Measurements from ENCODE around the gene FRMD4B.

FRMD4B gene

DNA sequence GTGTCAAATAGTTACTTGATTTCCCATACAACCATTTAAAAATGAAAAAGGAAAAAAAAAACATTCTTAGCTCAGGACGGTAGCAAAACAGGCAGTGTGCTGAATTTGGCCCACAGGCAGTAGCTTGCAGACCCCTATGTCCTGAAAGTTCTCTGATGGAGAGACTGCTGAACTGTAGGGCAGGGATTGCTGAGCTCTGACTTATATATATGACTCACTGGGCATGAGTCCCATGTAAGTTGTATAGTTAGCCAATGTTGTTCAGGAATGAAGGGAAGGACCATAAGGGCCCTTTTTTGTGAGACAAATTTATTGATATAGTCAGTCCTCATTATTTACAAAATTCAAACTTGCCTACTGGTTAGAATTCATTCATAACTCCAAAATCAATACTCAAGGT, 36.9 kb upstream of the FRMD4B start:
- Histone ChIP-seq H3K14ac (ENCODE audit: low read length) (no peak overlapping the region), H3K79me1 (ENCODE audit: low read length) (no peaks in the 10 kb centered on the region), H2BK120ac (ENCODE audit: insufficient read depth, low read length, poor library complexity) (no peak overlapping the region), H3K79me2 (ENCODE audit: control insufficient read depth, insufficient read depth, low read length, poor library complexity) (no peaks in the 10 kb centered on the region), H2AFZ (ENCODE audit: insufficient read depth, low read length, poor library complexity) (no peak overlapping the region), H2AK5ac (ENCODE audit: low read length) (no peak overlapping the region), H3K4ac (ENCODE audit: low read depth, low read length) (no peak overlapping the region), H3K36me3 (ENCODE audit: control insufficient read depth in 1 of 2, insufficient read depth in 2 of 2, low read length in 2 of 2) (no peaks in the 10 kb centered on the region), H3K27me3 (ENCODE audit: insufficient read depth, low read length) (no peaks in the 10 kb centered on the region), H3K4me3 (ENCODE audit: low read depth, low read length) (no peak overlapping the region), H4K91ac (ENCODE audit: low read depth, low read length) (no peak overlapping the region), H3K9me3 (ENCODE audit: insufficient read depth, low read depth, low read length) (no peaks in the 10 kb centered on the region), H3K27ac (ENCODE audit: low read depth, low read length) (no peak overlapping the region), H4K8ac (ENCODE audit: low read depth, low read length) (no peak overlapping the region), H2BK12ac (ENCODE audit: low read length) (no peak overlapping the region), H3K9ac (ENCODE audit: low read length) (no peak overlapping the region), H3K18ac (ENCODE audit: low read length) (no peak overlapping the region), H3K23ac (ENCODE audit: low read length) (no peak overlapping the region), H3K4me2 (ENCODE audit: low read length) (no peak overlapping the region), H2BK5ac (ENCODE audit: low read depth, low read length, poor library complexity) (no peak overlapping the region), H3K4me1 (ENCODE audit: control insufficient read depth in 1 of 2, insufficient read depth in 2 of 2, low read length in 2 of 2) (no peaks in the 10 kb centered on the region), H4K12ac (ENCODE audit: low read depth, low read length) (no peak overlapping the region)
- DNase-seq: peak in 1 of 2 donors; percentile 18
- no CpG with 5 or more reads among the region's 1 CpG for WGBS (ENCODE audit: extremely low coverage, insufficient coverage, insufficient read length)

DNA sequence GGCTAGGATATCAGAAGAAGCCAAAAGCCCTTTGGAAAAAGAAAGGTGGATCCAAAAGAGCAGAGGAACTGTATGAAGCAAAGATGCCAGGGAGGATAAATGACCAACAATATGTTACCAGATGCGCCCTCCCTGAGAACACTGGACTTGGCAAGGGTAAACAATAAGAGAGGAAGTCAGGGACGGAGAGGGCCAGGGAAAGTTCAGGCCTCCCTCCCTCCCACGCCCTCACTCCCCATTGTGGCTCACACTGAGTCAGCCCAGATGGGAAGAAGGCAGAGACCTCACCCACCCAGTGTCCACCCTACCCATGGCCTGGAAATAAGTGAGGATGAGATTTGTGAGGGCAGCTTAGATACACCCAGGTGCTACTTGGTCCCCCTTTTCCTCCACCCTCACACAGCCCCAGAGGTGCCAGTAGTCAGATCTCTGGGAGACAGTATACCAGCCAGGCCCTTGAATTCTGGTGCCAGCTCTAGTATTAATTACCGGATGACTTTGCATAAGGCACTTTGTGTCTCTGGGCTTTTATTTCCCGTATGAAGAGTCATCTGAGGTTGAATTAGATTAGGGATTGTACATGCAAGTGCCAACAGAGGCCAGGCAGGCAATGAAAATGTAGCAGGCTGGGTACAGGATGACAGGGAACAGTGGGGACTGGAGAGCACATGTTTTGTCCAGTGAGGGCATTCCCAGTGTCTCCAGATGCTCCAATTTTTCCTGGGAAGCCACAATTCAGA, 35.1 kb upstream of the FRMD4B start:
- no peaks in the 10 kb centered on the region for H3K79me2 ChIP-seq (ENCODE audit: control insufficient read depth, insufficient read depth, low read length, poor library complexity)
- no peak overlapping the region for H3K27ac ChIP-seq (ENCODE audit: low read depth, low read length)
- no peaks in the 10 kb centered on the region for H3K4me1 ChIP-seq (ENCODE audit: control insufficient read depth in 1 of 2, insufficient read depth in 2 of 2, low read length in 2 of 2)
- WGBS (ENCODE audit: extremely low coverage, insufficient coverage, insufficient read length): no CpG with 5 or more reads among the region's 5 CpGs
- H3K9me3 ChIP-seq (ENCODE audit: insufficient read depth, low read depth, low read length): no peaks in the 10 kb centered on the region
- H2BK5ac ChIP-seq (ENCODE audit: low read depth, low read length, poor library complexity): no peak overlapping the region
- H4K12ac ChIP-seq (ENCODE audit: low read depth, low read length): no peak overlapping the region
- no peak overlapping the region for H3K4ac ChIP-seq (ENCODE audit: low read depth, low read length)
- no peak overlapping the region for H3K9ac ChIP-seq (ENCODE audit: low read length)
- no peak overlapping the region for H3K14ac ChIP-seq (ENCODE audit: low read length)
- H3K23ac ChIP-seq (ENCODE audit: low read length): no peak overlapping the region
- no peak overlapping the region for H3K18ac ChIP-seq (ENCODE audit: low read length)
- no peaks in the 10 kb centered on the region for H3K36me3 ChIP-seq (ENCODE audit: control insufficient read depth in 1 of 2, insufficient read depth in 2 of 2, low read length in 2 of 2)
- H3K27me3 ChIP-seq (ENCODE audit: insufficient read depth, low read length): no peaks in the 10 kb centered on the region
- H4K8ac ChIP-seq (ENCODE audit: low read depth, low read length): no peak overlapping the region
- no peak for DNase-seq
- no peak overlapping the region for H2AK5ac ChIP-seq (ENCODE audit: low read length)
- no peak overlapping the region for H3K4me2 ChIP-seq (ENCODE audit: low read length)
- no peaks in the 10 kb centered on the region for H3K79me1 ChIP-seq (ENCODE audit: low read length)
- H4K91ac ChIP-seq (ENCODE audit: low read depth, low read length): no peak overlapping the region
- no peak overlapping the region for H2BK120ac ChIP-seq (ENCODE audit: insufficient read depth, low read length, poor library complexity)
- no peak overlapping the region for H2BK12ac ChIP-seq (ENCODE audit: low read length)
- H2AFZ ChIP-seq (ENCODE audit: insufficient read depth, low read length, poor library complexity): no peak overlapping the region
- H3K4me3 ChIP-seq (ENCODE audit: low read depth, low read length): no peak overlapping the region

DNA sequence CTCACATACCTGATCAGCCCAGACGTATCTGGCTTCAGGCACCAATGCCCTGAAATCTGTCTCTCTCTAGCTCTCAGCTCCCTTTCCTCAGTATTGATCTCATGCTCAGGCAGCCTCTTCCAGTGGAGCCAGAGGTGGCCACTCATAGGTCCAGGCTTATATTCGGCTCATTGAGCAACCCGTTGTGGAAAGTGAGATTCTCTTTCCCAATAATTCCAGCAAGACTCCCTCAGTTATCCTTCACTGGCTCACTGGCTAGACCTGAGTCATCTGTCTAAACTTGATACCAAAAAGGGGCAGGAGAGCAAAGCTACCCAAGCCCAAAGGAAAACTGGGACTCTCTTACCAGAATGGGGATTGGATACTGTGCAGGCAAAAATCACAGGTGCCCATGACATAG, 33.4 kb upstream of the FRMD4B start:
- DNase-seq: no peak

DNA sequence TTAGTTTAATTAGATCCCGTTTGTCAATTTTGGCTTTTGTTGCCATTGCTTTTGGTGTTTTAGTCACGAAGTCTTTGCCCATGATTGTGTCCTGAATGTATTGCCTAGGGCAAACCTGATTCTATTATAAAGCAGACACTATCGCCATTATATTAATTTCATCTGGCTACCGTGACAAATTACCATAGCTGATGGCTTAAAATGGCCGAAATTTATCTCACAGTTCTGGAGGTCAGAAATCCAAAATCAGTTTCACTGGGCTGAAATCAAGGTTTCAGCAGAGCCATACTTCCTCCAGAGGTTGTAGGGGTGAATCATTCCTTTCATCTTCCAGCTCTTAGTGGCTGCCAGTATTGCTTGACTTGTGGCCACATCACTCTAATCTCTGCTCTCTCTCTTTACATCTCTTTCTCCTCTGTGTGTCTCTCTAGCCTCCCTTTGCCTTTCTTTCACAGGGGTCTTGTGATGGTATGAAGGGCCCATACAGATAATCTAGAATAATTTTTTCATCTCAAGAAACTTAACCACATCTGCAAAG, 31.7 kb upstream of the FRMD4B start:
- Histone ChIP-seq H2BK5ac (ENCODE audit: low read depth, low read length, poor library complexity) (no peak overlapping the region), H4K8ac (ENCODE audit: low read depth, low read length) (no peak overlapping the region), H3K23ac (ENCODE audit: low read length) (no peak overlapping the region), H3K27me3 (ENCODE audit: insufficient read depth, low read length) (no peaks in the 10 kb centered on the region), H2AFZ (ENCODE audit: insufficient read depth, low read length, poor library complexity) (no peak overlapping the region), H2BK12ac (ENCODE audit: low read length) (no peak overlapping the region), H3K4me3 (ENCODE audit: low read depth, low read length) (no peak overlapping the region), H3K9me3 (ENCODE audit: insufficient read depth, low read depth, low read length) (no peaks in the 10 kb centered on the region), H3K27ac (ENCODE audit: low read depth, low read length) (no peak overlapping the region), H2BK120ac (ENCODE audit: insufficient read depth, low read length, poor library complexity) (no peak overlapping the region), H3K9ac (ENCODE audit: low read length) (no peak overlapping the region), H3K4me2 (ENCODE audit: low read length) (no peak overlapping the region), H3K4me1 (ENCODE audit: control insufficient read depth in 1 of 2, insufficient read depth in 2 of 2, low read length in 2 of 2) (no peaks in the 10 kb centered on the region), H3K4ac (ENCODE audit: low read depth, low read length) (no peak overlapping the region), H3K18ac (ENCODE audit: low read length) (no peak overlapping the region), H3K79me2 (ENCODE audit: control insufficient read depth, insufficient read depth, low read length, poor library complexity) (no peaks in the 10 kb centered on the region), H3K14ac (ENCODE audit: low read length) (no peak overlapping the region), H4K91ac (ENCODE audit: low read depth, low read length) (no peak overlapping the region), H3K36me3 (ENCODE audit: control insufficient read depth in 1 of 2, insufficient read depth in 2 of 2, low read length in 2 of 2) (no peaks in the 10 kb centered on the region), H4K12ac (ENCODE audit: low read depth, low read length) (no peak overlapping the region), H2AK5ac (ENCODE audit: low read length) (no peak overlapping the region), H3K79me1 (ENCODE audit: low read length) (no peaks in the 10 kb centered on the region)
- DNase-seq: no peak
- WGBS (ENCODE audit: extremely low coverage, insufficient coverage, insufficient read length): no CpG with 5 or more reads among the region's 5 CpGs

More for the DNA sequence above, 33.4 kb upstream of the FRMD4B start:
- no peaks in the 10 kb centered on the region for H3K4me1 ChIP-seq (ENCODE audit: control insufficient read depth in 1 of 2, insufficient read depth in 2 of 2, low read length in 2 of 2)
- no peak overlapping the region for H2BK5ac ChIP-seq (ENCODE audit: low read depth, low read length, poor library complexity)
- H3K4ac ChIP-seq (ENCODE audit: low read depth, low read length): no peak overlapping the region
- no peak overlapping the region for H3K18ac ChIP-seq (ENCODE audit: low read length)
- no peaks in the 10 kb centered on the region for H3K79me1 ChIP-seq (ENCODE audit: low read length)
- H3K27ac ChIP-seq (ENCODE audit: low read depth, low read length): no peak overlapping the region
- H2BK12ac ChIP-seq (ENCODE audit: low read length): no peak overlapping the region
- H4K12ac ChIP-seq (ENCODE audit: low read depth, low read length): no peak overlapping the region
- no peak overlapping the region for H2AFZ ChIP-seq (ENCODE audit: insufficient read depth, low read length, poor library complexity)
- H3K9ac ChIP-seq (ENCODE audit: low read length): no peak overlapping the region
- no peaks in the 10 kb centered on the region for H3K79me2 ChIP-seq (ENCODE audit: control insufficient read depth, insufficient read depth, low read length, poor library complexity)
- no CpG with 5 or more reads among the region's 3 CpGs for WGBS (ENCODE audit: extremely low coverage, insufficient coverage, insufficient read length)
- no peak overlapping the region for H3K4me3 ChIP-seq (ENCODE audit: low read depth, low read length)
- no peak overlapping the region for H3K4me2 ChIP-seq (ENCODE audit: low read length)
- H3K36me3 ChIP-seq (ENCODE audit: control insufficient read depth in 1 of 2, insufficient read depth in 2 of 2, low read length in 2 of 2): no peaks in the 10 kb centered on the region
- no peak overlapping the region for H3K23ac ChIP-seq (ENCODE audit: low read length)
- no peak overlapping the region for H4K91ac ChIP-seq (ENCODE audit: low read depth, low read length)
- no peaks in the 10 kb centered on the region for H3K9me3 ChIP-seq (ENCODE audit: insufficient read depth, low read depth, low read length)
- H4K8ac ChIP-seq (ENCODE audit: low read depth, low read length): no peak overlapping the region
- H2AK5ac ChIP-seq (ENCODE audit: low read length): no peak overlapping the region
- no peak overlapping the region for H3K14ac ChIP-seq (ENCODE audit: low read length)
- H3K27me3 ChIP-seq (ENCODE audit: insufficient read depth, low read length): no peaks in the 10 kb centered on the region
- H2BK120ac ChIP-seq (ENCODE audit: insufficient read depth, low read length, poor library complexity): no peak overlapping the region
